PC-3 (cell line): ENCODE results near the gene PCK2. TPM values are rescaled to one million over a fixed set of nuclear protein-coding genes. Genes with fewer than 3 reads are reported as not detected.

Source experiments
- ATAC-seq: fragments of 200-7000 bp; cut with Tn5 transposase; 2 replicates; pipeline ENCODE4 v1.9.1; 2020; ENCODE audit warnings: mild to moderate bottlenecking, moderate library complexity
- BruUV-seq: library from RNA; stranded (reverse); fragments of 400-500 nt; replicated peaks from 2 replicates; lab custom pipeline; 2021; lab: Mats Ljungman, UMichigan
- CTCF ChIA-PET: fragments of 300-600 bp; sonication (Branson Sonifier 250); formaldehyde crosslinking; loops from one replicate; lab custom pipeline; 2022; ENCODE audit warnings: antibody characterized with exemption; lab: Charles Lee
- POLR2A ChIA-PET: fragments of 300-600 bp; sonication (Branson Sonifier 250); formaldehyde crosslinking; loops from one replicate; lab custom pipeline; 2022; ENCODE audit warnings: antibody characterized with exemption; ENCODE audit not compliant: unreplicated experiment; lab: Charles Lee
- DNase-seq: peaks from one replicate; pipeline ENCODE4 v3.0.0-alpha.2; 2015
- H2AFZ ChIP-seq: fragments of 300-600 bp; sonication (generic); 2 replicates; pipeline ENCODE4 v1.6.0; 2016; ENCODE audit warnings: antibody characterized with exemption, low read length
- H3F3A ChIP-seq: fragments of 300-600 bp; sonication (generic); one replicate; pipeline ENCODE4 v1.6.0; 2017; ENCODE audit warnings: antibody characterized with exemption, low read length, control low read depth, mild to moderate bottlenecking; ENCODE audit not compliant: unreplicated experiment
- H3K27ac ChIP-seq: fragments of 300-600 bp; sonication (generic); 2 replicates; pipeline ENCODE4 v1.5.1; 2016; ENCODE audit warnings: mild to moderate bottlenecking, low read length
- H3K27me3 ChIP-seq: fragments of 300-600 bp; sonication (generic); 2 replicates; pipeline ENCODE4 v1.6.1; 2016; ENCODE audit warnings: low read length, mixed read lengths
- H3K36me3 ChIP-seq: fragments of 300-600 bp; sonication (generic); 2 replicates; pipeline ENCODE4 v1.6.1; 2016; ENCODE audit warnings: low read depth, mixed run types, low read length, mixed read lengths
- H3K4me1 ChIP-seq: fragments of 300-600 bp; sonication (generic); 2 replicates; pipeline ENCODE4 v1.5.1; 2016; ENCODE audit warnings: low read length; ENCODE audit not compliant: insufficient read depth
- H3K4me2 ChIP-seq: fragments of 300-600 bp; sonication (generic); 2 replicates; pipeline ENCODE4 v1.6.0; 2016; ENCODE audit warnings: low read length
- H3K4me3 ChIP-seq: fragments of 300-600 bp; sonication (generic); 2 replicates; pipeline ENCODE4 v1.5.1; 2016; ENCODE audit warnings: mild to moderate bottlenecking, low read length, mixed read lengths
- H3K79me2 ChIP-seq: fragments of 300-600 bp; sonication (generic); 2 replicates; pipeline ENCODE4 v1.6.1; 2017; ENCODE audit warnings: low read length, mixed read lengths
- H3K9ac ChIP-seq: fragments of 300-600 bp; sonication (generic); 2 replicates; pipeline ENCODE4 v1.6.0; 2016; ENCODE audit warnings: mild to moderate bottlenecking, low read length
- H3K9me2 ChIP-seq: fragments of 300-600 bp; sonication (generic); replicated peaks from 2 replicates; pipeline ENCODE4 v1.6.1; 2016; ENCODE audit warnings: mixed run types, low read length, mixed read lengths
- H3K9me3 ChIP-seq: fragments of 300-600 bp; sonication (generic); 2 replicates; pipeline ENCODE4 v1.6.1; 2016; ENCODE audit warnings: low read length, mixed read lengths
- H4K20me1 ChIP-seq: fragments of 300-600 bp; sonication (generic); 2 replicates; pipeline ENCODE4 v1.6.1; 2016; ENCODE audit warnings: low read length, mixed read lengths
- EZH2 ChIP-seq: fragments of 300-600 bp; sonication (generic); IDR thresholded peaks from one replicate; pipeline ENCODE4 v1.6.1; 2017; ENCODE audit warnings: antibody characterized with exemption, mild to moderate bottlenecking, low read length; ENCODE audit not compliant: unreplicated experiment
- EZH2phosphoT487 ChIP-seq: fragments of 300-600 bp; sonication (generic); IDR thresholded peaks from 2 replicates; pipeline ENCODE4 v1.6.1; 2018; ENCODE audit warnings: mild to moderate bottlenecking, antibody characterized with exemption, low read length, borderline replicate concordance
- intact Hi-C: fragments of 100-400 bp; cut with micrococcal nuclease; formaldehyde crosslinking; loops from 2 replicates; pipeline ENCODE4 v1.9.0; 2023
- total RNA-seq: library from RNA; depleted of rRNA; stranded (reverse); fragments of >200 nt; gene quantifications from 2 replicates; pipeline ENCODE4 v1.2.3, GENCODE V29; 2014
- TF ChIP-seq, protein P1 (sequence below): fragments of 300-600 bp; sonication (generic); conservative IDR thresholded peaks from 2 replicates; pipeline ENCODE4 v1.5.1; 2017; ENCODE audit warnings: antibody characterized with exemption, low read depth, mild to moderate bottlenecking, low read length

PCK2 gene
- total RNA-seq, 1 experiment from 2014 or later: 11.6 TPM

DNA sequence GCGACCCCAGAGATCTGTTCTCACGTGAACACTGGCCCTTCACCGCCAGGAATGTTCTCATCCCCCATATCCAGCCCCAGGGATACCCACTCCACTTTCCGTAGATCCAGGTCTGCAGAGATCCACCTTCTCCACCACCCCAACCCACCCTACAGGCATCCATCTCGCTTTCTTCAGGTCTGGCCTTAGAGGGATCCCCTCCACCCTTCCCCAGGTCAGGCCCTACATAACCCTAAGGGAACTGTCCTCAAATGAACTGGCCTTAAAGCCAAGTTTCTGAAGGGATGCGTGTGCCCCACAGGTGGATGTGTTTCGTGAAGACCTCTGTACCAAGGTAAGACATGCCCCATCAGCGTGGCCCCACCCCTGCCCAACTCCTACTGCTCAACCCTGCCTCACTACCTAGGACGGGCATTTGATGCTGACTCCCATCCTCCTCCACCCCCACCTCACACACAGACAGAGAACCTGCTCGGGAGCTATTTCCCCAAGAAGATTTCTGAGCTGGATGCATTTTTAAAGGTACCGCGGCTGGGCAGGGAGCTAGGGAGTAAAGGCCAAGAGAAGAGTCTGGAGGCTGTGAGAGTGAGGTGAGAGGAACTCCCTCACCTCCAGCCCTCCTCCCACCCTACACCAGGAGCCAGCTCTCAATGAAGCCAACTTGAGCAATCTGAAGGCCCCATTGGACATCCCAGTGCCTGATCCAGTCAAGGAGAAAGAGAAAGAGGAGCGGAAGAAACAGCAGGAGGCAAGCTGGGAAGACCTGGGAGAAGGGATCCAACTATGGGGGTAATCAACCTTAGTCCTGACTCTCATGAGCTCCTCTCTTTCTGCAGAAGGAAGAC lies 42.8 kb downstream of the PCK2 start:
- ChIA-PET POLR2A (interaction anchor here (2.0 kb wide), 1 partner anchor 22 kb away, joined by 14 read pairs; the partner anchor contains the start of genes DCAF11 and NRL), CTCF (interaction anchor here (1.1 kb wide), 1 partner anchor 24 kb away, joined by 4 read pairs; the partner anchor contains the start of gene IRF9)
- ATAC-seq: no peak
- Histone ChIP-seq H2AFZ (peak overlapping the region; percentile 88; the same call in 1 of the 2 replicates), H3K79me2 (peaks cover 38% of the 10 kb centered on the region), H3K27ac (no peak overlapping the region), H4K20me1 (no peaks in the 10 kb centered on the region), H3K9ac (peak overlapping the region; percentile 80), H3K36me3 (peaks cover 17% of the 10 kb centered on the region; the same call in 1 of the 2 replicates), H3F3A (no peaks in the 10 kb centered on the region), H3K4me2 (peak overlapping the region; percentile 93), H3K9me3 (no peaks in the 10 kb centered on the region), H3K27me3 (no peaks in the 10 kb centered on the region), H3K9me2 (no peaks in the 10 kb centered on the region), H3K4me3 (peak overlapping the region; percentile 95), H3K4me1 (peaks cover 23% of the 10 kb centered on the region)
- intact Hi-C loops: loop anchor here (1.0 kb wide), 1 partner anchor 22 kb away; no protein-coding TSS in a partner anchor
- peak; percentile 19 for DNase-seq
- TF ChIP-seq, protein P1, sequence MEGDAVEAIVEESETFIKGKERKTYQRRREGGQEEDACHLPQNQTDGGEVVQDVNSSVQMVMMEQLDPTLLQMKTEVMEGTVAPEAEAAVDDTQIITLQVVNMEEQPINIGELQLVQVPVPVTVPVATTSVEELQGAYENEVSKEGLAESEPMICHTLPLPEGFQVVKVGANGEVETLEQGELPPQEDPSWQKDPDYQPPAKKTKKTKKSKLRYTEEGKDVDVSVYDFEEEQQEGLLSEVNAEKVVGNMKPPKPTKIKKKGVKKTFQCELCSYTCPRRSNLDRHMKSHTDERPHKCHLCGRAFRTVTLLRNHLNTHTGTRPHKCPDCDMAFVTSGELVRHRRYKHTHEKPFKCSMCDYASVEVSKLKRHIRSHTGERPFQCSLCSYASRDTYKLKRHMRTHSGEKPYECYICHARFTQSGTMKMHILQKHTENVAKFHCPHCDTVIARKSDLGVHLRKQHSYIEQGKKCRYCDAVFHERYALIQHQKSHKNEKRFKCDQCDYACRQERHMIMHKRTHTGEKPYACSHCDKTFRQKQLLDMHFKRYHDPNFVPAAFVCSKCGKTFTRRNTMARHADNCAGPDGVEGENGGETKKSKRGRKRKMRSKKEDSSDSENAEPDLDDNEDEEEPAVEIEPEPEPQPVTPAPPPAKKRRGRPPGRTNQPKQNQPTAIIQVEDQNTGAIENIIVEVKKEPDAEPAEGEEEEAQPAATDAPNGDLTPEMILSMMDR: no peak
- TF ChIP-seq EZH2 (no peak), EZH2phosphoT487 (no peak)
- no TSS peak for BruUV-seq

DNA sequence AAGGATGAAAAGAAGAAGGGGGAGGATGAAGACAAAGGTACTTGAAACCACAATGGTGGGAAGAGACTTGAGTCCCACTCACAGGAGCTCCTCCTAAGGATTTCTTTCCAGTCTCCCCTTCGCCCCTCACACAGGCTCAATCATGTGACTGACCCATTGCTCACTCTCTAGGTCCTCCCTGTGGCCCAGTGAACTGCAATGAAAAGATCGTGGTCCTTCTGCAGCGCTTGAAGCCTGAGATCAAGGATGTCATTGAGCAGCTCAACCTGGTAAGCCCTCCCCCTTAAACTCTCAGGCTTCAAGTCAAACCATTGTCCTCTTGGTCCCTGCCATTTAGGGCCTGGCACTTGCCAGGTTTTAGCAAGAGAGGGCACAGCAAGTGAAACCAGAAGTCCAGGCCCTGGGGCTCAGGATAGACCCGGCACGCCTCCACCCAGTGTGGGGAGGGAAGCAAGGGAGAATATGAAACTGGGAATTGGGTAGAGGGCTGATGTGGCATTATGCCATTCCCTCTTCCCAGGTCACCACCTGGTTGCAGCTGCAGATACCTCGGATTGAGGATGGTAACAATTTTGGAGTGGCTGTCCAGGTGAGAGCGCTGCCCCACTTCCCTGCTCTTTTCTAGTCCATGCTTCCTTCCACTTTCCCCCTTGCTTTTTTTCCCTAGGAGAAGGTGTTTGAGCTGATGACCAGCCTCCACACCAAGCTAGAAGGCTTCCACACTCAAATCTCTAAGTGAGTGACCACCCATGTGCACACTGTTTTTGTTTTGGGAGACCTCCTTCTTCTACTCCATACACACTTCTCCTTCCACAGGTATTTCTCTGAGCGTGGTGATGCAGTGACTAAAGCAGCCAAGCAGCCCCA lies 43.7 kb downstream of the PCK2 start:
- BruUV-seq: TSS peak; percentile 21
- no peak overlapping the region; the same call in 1 of the 2 replicates for H3K4me2 ChIP-seq
- no peak overlapping the region for H2AFZ ChIP-seq
- no peaks in the 10 kb centered on the region for H4K20me1 ChIP-seq
- H3K9me2 ChIP-seq: no peaks in the 10 kb centered on the region
- no peaks in the 10 kb centered on the region for H3K27me3 ChIP-seq
- H3K36me3 ChIP-seq: peaks cover 17% of the 10 kb centered on the region; the same call in 1 of the 2 replicates
- H3K4me1 ChIP-seq: peaks cover 26% of the 10 kb centered on the region
- CTCF ChIA-PET: no interaction called here
- intact Hi-C loops: no loop called here
- ATAC-seq (no peak), DNase-seq (no peak)
- POLR2A ChIA-PET: interaction anchor here (2.0 kb wide), 1 partner anchor 23 kb away, joined by 14 read pairs; the partner anchor contains the start of genes DCAF11 and NRL
- no peak for TF ChIP-seq EZH2phosphoT487
- TF ChIP-seq EZH2: no peak
- TF ChIP-seq, protein P1: no peak
- H3K4me3 ChIP-seq: no peak overlapping the region
- H3F3A ChIP-seq: no peaks in the 10 kb centered on the region
- no peaks in the 10 kb centered on the region for H3K9me3 ChIP-seq
- no peak overlapping the region for H3K27ac ChIP-seq
- peaks cover 38% of the 10 kb centered on the region for H3K79me2 ChIP-seq
- H3K9ac ChIP-seq: no peak overlapping the region
